Mesothelial cell of epicardium (in vitro differentiated cells): ENCODE measurements around the gene SEC62. TPM values are rescaled to one million over a fixed set of nuclear protein-coding genes. Genes with fewer than 3 reads are reported as not detected.

Source experiments
- DNase-seq, 2 experiments: peaks; one replicate each; pipeline ENCODE4 v3.0.0; 2021; ENCODE audit warnings: low spot score in 2 of 2; ENCODE audit not compliant: unreplicated experiment in 2 of 2
- H3K27ac Mint-ChIP-seq: 2 replicates; pipeline ENCODE4 v1.8.0; 2021; ENCODE audit warnings: mixed read lengths
- H3K27me3 Mint-ChIP-seq: 2 replicates; pipeline ENCODE4 v1.8.0; 2021; ENCODE audit warnings: low read depth, mixed read lengths
- H3K36me3 Mint-ChIP-seq: 2 replicates; pipeline ENCODE4 v1.8.0; 2021; ENCODE audit warnings: mixed read lengths
- H3K4me1 Mint-ChIP-seq: 2 replicates; pipeline ENCODE4 v1.8.0; 2021; ENCODE audit warnings: mixed read lengths
- H3K4me3 Mint-ChIP-seq: 2 replicates; pipeline ENCODE4 v1.8.0; 2021; ENCODE audit warnings: mild to moderate bottlenecking, moderate library complexity, mixed read lengths
- H3K9me3 Mint-ChIP-seq: 2 replicates; pipeline ENCODE4 v1.8.0; 2021; ENCODE audit warnings: mixed read lengths
- total RNA-seq: library from RNA; stranded (reverse); gene quantifications from 3 replicates; pipeline ENCODE4 v1.2.1, GENCODE V29; 2021
- TF ChIP-seq, protein P1 (sequence below): fragments of 200-600 bp; sonication (generic); IDR thresholded peaks from one replicate; pipeline ENCODE4 v1.5.0; 2021; ENCODE audit warnings: antibody characterized with exemption; ENCODE audit not compliant: unreplicated experiment

SEC62 gene
- total RNA-seq, 1 donor from 2014 or later: 112 TPM

DNA sequence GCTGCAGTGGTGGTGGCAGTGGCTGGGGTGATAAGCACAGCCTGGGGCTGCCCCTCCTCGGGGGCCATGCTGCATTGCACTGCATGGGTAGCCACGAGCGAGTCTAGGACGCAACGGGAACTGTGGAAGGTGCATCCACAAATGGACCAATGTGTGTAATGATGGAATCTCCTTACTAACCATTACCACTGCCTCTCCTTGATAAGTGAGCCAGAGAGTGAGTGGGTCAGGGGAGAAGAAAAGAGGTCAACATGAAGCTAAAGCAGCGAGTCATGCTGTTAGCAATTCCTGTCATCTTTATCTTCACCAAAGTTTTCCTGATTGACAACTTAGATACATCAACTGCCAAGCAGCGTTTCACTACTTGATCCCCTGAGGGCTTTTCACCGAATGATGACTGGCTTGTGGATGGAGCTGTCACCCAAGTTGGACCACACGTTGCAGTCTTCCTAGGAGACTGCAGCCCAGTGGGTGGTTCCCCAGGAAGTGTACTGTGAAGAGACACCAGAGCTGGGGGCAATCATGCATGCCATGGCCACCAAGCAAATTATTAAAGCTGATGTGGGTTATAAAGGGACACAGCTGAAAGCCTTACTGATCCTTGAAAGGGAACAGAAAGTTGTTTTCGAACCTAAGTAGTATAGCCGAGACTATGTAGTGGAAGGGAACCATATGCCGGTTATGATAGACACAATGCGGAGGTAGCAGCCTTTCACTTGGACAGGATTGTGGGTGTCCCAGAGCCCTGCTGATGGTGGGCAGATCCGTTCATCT is 34.7 kb upstream of the SEC62 start:
- H3K36me3 Mint-ChIP-seq: no peaks in the 10 kb centered on the region
- TF ChIP-seq, protein P1, sequence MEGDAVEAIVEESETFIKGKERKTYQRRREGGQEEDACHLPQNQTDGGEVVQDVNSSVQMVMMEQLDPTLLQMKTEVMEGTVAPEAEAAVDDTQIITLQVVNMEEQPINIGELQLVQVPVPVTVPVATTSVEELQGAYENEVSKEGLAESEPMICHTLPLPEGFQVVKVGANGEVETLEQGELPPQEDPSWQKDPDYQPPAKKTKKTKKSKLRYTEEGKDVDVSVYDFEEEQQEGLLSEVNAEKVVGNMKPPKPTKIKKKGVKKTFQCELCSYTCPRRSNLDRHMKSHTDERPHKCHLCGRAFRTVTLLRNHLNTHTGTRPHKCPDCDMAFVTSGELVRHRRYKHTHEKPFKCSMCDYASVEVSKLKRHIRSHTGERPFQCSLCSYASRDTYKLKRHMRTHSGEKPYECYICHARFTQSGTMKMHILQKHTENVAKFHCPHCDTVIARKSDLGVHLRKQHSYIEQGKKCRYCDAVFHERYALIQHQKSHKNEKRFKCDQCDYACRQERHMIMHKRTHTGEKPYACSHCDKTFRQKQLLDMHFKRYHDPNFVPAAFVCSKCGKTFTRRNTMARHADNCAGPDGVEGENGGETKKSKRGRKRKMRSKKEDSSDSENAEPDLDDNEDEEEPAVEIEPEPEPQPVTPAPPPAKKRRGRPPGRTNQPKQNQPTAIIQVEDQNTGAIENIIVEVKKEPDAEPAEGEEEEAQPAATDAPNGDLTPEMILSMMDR: no peak
- no peak overlapping the region for H3K4me3 Mint-ChIP-seq
- DNase-seq: no peak
- no peak overlapping the region for H3K27ac Mint-ChIP-seq
- H3K4me1 Mint-ChIP-seq: no peaks in the 10 kb centered on the region
- H3K9me3 Mint-ChIP-seq: no peaks in the 10 kb centered on the region
- H3K27me3 Mint-ChIP-seq: peaks cover 44% of the 10 kb centered on the region

- DNase-seq: no peak
- Mint-ChIP-seq H3K4me3 (no peak overlapping the region), H3K27me3 (peaks cover 44% of the 10 kb centered on the region), H3K9me3 (peaks cover 3% of the 10 kb centered on the region), H3K36me3 (no peaks in the 10 kb centered on the region), H3K4me1 (no peaks in the 10 kb centered on the region), H3K27ac (no peak overlapping the region)
- TF ChIP-seq, protein P1: no peak
These were observed 27.3 kb upstream of the SEC62 start for GRCh38 chr3:169939320-169939719.

GRCh38 chr3:169939751-169940150 is 26.9 kb upstream of the SEC62 start:
- peaks cover 3% of the 10 kb centered on the region for H3K9me3 Mint-ChIP-seq
- no peaks in the 10 kb centered on the region for H3K4me1 Mint-ChIP-seq
- no peak for DNase-seq
- no peaks in the 10 kb centered on the region for H3K36me3 Mint-ChIP-seq
- H3K4me3 Mint-ChIP-seq: no peak overlapping the region
- H3K27ac Mint-ChIP-seq: no peak overlapping the region
- peaks cover 40% of the 10 kb centered on the region for H3K27me3 Mint-ChIP-seq
- TF ChIP-seq, protein P1: no peak

DNA sequence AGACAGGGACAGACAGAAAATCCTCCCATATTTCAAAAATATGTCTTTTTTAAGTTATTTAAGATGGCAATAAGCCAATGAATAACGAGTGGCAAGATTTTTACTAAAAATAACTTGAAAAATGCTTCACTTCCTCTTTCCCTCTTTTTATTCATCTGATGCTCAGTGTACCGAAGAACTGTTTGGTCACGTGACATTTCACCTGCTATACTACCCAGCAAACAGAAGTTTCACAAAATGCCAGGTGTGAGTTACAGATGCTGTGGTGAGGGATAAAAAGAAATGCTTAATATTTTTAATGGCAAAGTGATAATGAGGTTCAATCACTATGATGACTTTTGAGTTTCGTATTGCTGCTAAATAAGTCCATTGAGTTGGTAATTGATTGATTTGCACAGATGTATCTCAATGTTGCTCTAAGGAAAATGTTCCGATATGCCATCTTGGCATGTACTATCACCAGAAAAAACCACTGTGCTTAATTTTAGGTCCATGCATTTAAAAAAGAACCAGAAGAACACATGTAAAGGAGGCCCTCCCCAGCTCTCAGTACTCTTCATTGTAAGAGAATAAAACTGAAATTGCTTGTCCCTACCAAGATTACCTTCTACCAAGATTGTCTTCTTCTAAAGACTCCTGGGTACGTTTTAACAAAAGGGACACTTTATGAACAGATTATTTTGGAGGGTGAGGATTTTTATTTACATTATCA is 26.0 kb upstream of the SEC62 start:
- Mint-ChIP-seq H3K4me3 (no peak overlapping the region), H3K27me3 (peaks cover 35% of the 10 kb centered on the region), H3K36me3 (no peaks in the 10 kb centered on the region), H3K27ac (no peak overlapping the region), H3K4me1 (no peaks in the 10 kb centered on the region), H3K9me3 (peaks cover 3% of the 10 kb centered on the region)
- no peak for DNase-seq
- TF ChIP-seq, protein P1: no peak

DNA sequence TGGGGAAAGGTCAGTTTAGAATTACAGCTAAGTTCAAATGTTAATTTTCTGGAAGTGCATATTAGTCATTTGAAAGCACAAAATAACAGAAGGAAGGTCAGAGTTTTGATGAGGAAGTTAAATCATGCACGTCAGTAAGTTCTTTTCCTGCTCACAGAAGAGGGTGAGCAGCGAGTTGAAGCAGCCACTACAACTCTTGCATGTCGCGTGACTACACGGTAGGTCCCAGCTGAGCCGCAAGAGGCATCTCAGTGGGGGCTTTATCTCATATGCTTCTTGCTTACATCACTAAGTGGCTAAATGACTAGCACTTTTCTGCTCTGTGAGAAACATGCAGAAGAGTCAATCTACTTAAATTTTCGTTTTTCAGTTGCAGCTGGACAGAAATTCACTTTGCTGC is 21.3 kb upstream of the SEC62 start:
- Mint-ChIP-seq H3K36me3 (no peaks in the 10 kb centered on the region), H3K4me3 (no peak overlapping the region), H3K27me3 (peaks cover 11% of the 10 kb centered on the region), H3K27ac (no peak overlapping the region), H3K4me1 (peaks cover 9% of the 10 kb centered on the region), H3K9me3 (peaks cover 3% of the 10 kb centered on the region)
- TF ChIP-seq, protein P1: no peak
- DNase-seq: no peak
